ENCODE measurements around the gene MAP7D2. TPM values are rescaled to one million over a fixed set of nuclear protein-coding genes. Genes with fewer than 3 reads are reported as not detected.

The MAP7D2 gene
- total and polyA plus RNA-seq, 2 donors from 2014 or later: 0.76 to 3.6 TPM

DNA sequence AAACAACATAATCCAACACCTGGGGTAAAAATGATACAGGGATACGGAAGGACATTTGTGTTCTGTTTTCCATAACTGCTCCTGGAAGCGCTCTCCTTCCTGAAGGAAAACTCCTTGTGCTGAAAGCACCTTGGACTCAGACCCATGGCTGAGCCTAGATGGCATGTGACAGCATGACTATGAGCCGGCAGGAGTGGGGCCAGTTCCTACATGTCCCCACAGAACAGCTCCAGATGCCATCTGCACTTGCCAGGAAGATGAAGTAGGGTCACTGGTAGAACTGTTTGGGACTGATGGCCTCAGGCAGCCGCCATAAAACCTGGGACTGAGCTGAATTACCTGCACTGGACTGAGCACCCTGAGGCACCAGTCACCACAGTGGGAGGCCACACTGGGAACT, 69.8 kb downstream of the MAP7D2 start:
- no peak overlapping the region for H3K4me3 ChIP-seq (ENCODE audit: low read length in 3 of 3)
- H3K9me3 ChIP-seq (ENCODE audit: control insufficient read depth in 2 of 3, insufficient read depth in 1 of 3, low read length in 3 of 3): no peaks in the 10 kb centered on the region
- no peak for TF ChIP-seq CTCF (IDR thresholded peaks at IDR 0.05; ENCODE audit: borderline replicate concordance, extremely low read depth, insufficient read depth)
- FAIRE-seq: no peak
- peaks cover 2% of the 10 kb centered on the region for H3K27me3 ChIP-seq (ENCODE audit: control insufficient read depth, insufficient read depth, low read length)
- no peak for DNase-seq
- no peaks in the 10 kb centered on the region for H3K36me3 ChIP-seq (ENCODE audit: control insufficient read depth in 2 of 3, insufficient read depth in 3 of 3, low read length in 3 of 3)
- no peak overlapping the region for H3K9ac ChIP-seq (ENCODE audit: low read length in 3 of 3)
- H3K27ac ChIP-seq (ENCODE audit: low read depth in 2 of 2, low read length in 2 of 2): no peak overlapping the region
- no peaks in the 10 kb centered on the region for H3K4me1 ChIP-seq (ENCODE audit: control insufficient read depth in 2 of 3, insufficient read depth in 2 of 3, low read depth in 1 of 3, low read length in 3 of 3)
- intact Hi-C loops (cut with DNase I): no loop called here

GRCh38 chrX:20046223-20046622, 70.5 kb downstream of the MAP7D2 start:
- FAIRE-seq (no peak), DNase-seq (no peak)
- H3K9ac ChIP-seq (ENCODE audit: low read length in 3 of 3): no peak overlapping the region
- H3K27me3 ChIP-seq (ENCODE audit: control insufficient read depth, insufficient read depth, low read length): peaks cover 2% of the 10 kb centered on the region
- TF ChIP-seq CTCF (IDR thresholded peaks at IDR 0.05; ENCODE audit: borderline replicate concordance, extremely low read depth, insufficient read depth): no peak
- H3K4me3 ChIP-seq (ENCODE audit: low read length in 3 of 3): no peak overlapping the region
- intact Hi-C loops (cut with DNase I): no loop called here
- no peaks in the 10 kb centered on the region for H3K36me3 ChIP-seq (ENCODE audit: control insufficient read depth in 2 of 3, insufficient read depth in 3 of 3, low read length in 3 of 3)
- no peak overlapping the region for H3K27ac ChIP-seq (ENCODE audit: low read depth in 2 of 2, low read length in 2 of 2)
- H3K9me3 ChIP-seq (ENCODE audit: control insufficient read depth in 2 of 3, insufficient read depth in 1 of 3, low read length in 3 of 3): no peaks in the 10 kb centered on the region
- H3K4me1 ChIP-seq (ENCODE audit: control insufficient read depth in 2 of 3, insufficient read depth in 2 of 3, low read depth in 1 of 3, low read length in 3 of 3): no peaks in the 10 kb centered on the region

- no peak overlapping the region for H3K27ac ChIP-seq (ENCODE audit: low read depth in 2 of 2, low read length in 2 of 2)
- no peak for TF ChIP-seq CTCF (IDR thresholded peaks at IDR 0.05; ENCODE audit: borderline replicate concordance, extremely low read depth, insufficient read depth)
- intact Hi-C loops (cut with DNase I): no loop called here
These were observed 74.5 kb downstream of the MAP7D2 start for GRCh38 chrX:20042221-20042620.

DNA sequence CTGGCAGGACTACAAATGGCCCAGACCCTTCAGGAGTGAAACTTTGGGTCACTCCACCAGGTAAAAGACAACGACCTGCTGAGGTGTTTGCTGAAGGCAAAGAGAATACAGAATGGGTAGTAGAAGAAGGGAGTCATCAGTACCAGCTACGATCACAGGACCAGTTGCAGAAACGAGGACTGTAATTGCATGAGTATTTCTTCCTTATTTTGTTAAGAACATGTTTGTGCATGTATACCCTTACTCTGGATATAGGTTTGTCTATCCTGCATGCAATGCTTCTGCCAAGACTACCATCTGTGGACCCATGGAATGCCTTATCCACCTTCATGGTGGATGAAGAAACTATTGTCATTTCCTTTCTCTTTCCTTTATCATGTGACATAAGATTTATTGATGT, 77.7 kb downstream of the MAP7D2 start:
- no peak for DNase-seq
- intact Hi-C loops (cut with DNase I): no loop called here
- FAIRE-seq: no peak
- Histone ChIP-seq H3K4me1 (ENCODE audit: control insufficient read depth in 2 of 3, insufficient read depth in 2 of 3, low read depth in 1 of 3, low read length in 3 of 3) (no peaks in the 10 kb centered on the region), H3K27ac (ENCODE audit: low read depth in 2 of 2, low read length in 2 of 2) (no peak overlapping the region), H3K9ac (ENCODE audit: low read length in 3 of 3) (no peak overlapping the region), H3K27me3 (ENCODE audit: control insufficient read depth, insufficient read depth, low read length) (peaks cover 2% of the 10 kb centered on the region), H3K4me3 (ENCODE audit: low read length in 3 of 3) (no peak overlapping the region), H3K36me3 (ENCODE audit: control insufficient read depth in 2 of 3, insufficient read depth in 3 of 3, low read length in 3 of 3) (no peaks in the 10 kb centered on the region), H3K9me3 (ENCODE audit: control insufficient read depth in 2 of 3, insufficient read depth in 1 of 3, low read length in 3 of 3) (no peaks in the 10 kb centered on the region)
- TF ChIP-seq CTCF (IDR thresholded peaks at IDR 0.05; ENCODE audit: borderline replicate concordance, extremely low read depth, insufficient read depth): no peak

More at GRCh38 chrX:20042221-20042620, 74.5 kb downstream of the MAP7D2 start:
- H3K27me3 ChIP-seq (ENCODE audit: control insufficient read depth, insufficient read depth, low read length): no peaks in the 10 kb centered on the region
- H3K9me3 ChIP-seq (ENCODE audit: control insufficient read depth in 2 of 3, insufficient read depth in 1 of 3, low read length in 3 of 3): no peaks in the 10 kb centered on the region
- no peak for FAIRE-seq
- no peak for DNase-seq
- H3K36me3 ChIP-seq (ENCODE audit: control insufficient read depth in 2 of 3, insufficient read depth in 3 of 3, low read length in 3 of 3): no peaks in the 10 kb centered on the region
- no peak overlapping the region for H3K9ac ChIP-seq (ENCODE audit: low read length in 3 of 3)
- no peak overlapping the region for H3K4me3 ChIP-seq (ENCODE audit: low read length in 3 of 3)
- no peaks in the 10 kb centered on the region for H3K4me1 ChIP-seq (ENCODE audit: control insufficient read depth in 2 of 3, insufficient read depth in 2 of 3, low read depth in 1 of 3, low read length in 3 of 3)

Data from kidney (tissue), 14 donors.